H9 (cell line): Measurements from ENCODE around the gene KRT35. TPM values are rescaled to one million over a fixed set of nuclear protein-coding genes. Genes with fewer than 3 reads are reported as not detected.

Experiments used
- DNase-seq: peaks from one replicate; pipeline ENCODE4 v3.0.0-alpha.2; 2017
- H2AFZ ChIP-seq: one replicate; pipeline ENCODE4 v1.6.1; 2013; ENCODE audit warnings: mild to moderate bottlenecking, low read length, control low read depth, moderate library complexity
- H2AK5ac ChIP-seq: 2 replicates; pipeline ENCODE4 v1.6.1; 2013; ENCODE audit warnings: low read length, control low read depth, mixed read lengths; ENCODE audit not compliant: insufficient read length
- H2BK120ac ChIP-seq: one replicate; pipeline ENCODE4 v1.6.1; 2013; ENCODE audit warnings: low read depth, mild to moderate bottlenecking, low read length, control low read depth, inconsistent platforms; ENCODE audit not compliant: poor library complexity, severe bottlenecking
- H2BK12ac ChIP-seq: 2 replicates; pipeline ENCODE4 v1.6.1; 2013; ENCODE audit warnings: low read length, control low read depth, mixed read lengths, low read depth; ENCODE audit not compliant: insufficient read length
- H2BK15ac ChIP-seq: 2 replicates; pipeline ENCODE4 v1.6.1; 2013; ENCODE audit warnings: low read depth, low read length, control low read depth
- H2BK20ac ChIP-seq: one replicate; pipeline ENCODE4 v1.6.1; 2013; ENCODE audit warnings: low read depth, mild to moderate bottlenecking, low read length, control low read depth, inconsistent platforms; ENCODE audit not compliant: poor library complexity, severe bottlenecking
- H2BK5ac ChIP-seq: 2 replicates; pipeline ENCODE4 v1.6.1; 2013; ENCODE audit warnings: low read length, control low read depth, mixed read lengths; ENCODE audit not compliant: insufficient read length
- H3K14ac ChIP-seq: 2 replicates; pipeline ENCODE4 v1.6.1; 2013; ENCODE audit warnings: low read length, control low read depth; ENCODE audit not compliant: insufficient read depth
- H3K18ac ChIP-seq: 2 replicates; pipeline ENCODE4 v1.6.1; 2013; ENCODE audit warnings: low read depth, mild to moderate bottlenecking, mixed read lengths, low read length, control low read depth; ENCODE audit not compliant: insufficient read length
- H3K23ac ChIP-seq: 2 replicates; pipeline ENCODE4 v1.6.1; 2013; ENCODE audit warnings: low read length, control low read depth, mixed read lengths, low read depth; ENCODE audit not compliant: insufficient read length
- H3K23me2 ChIP-seq: 2 replicates; pipeline ENCODE4 v1.6.1; 2013; ENCODE audit warnings: low read depth, mild to moderate bottlenecking, mixed read lengths, low read length, control low read depth; ENCODE audit not compliant: insufficient read length, poor library complexity, severe bottlenecking
- H3K27ac ChIP-seq: 2 replicates; pipeline ENCODE4 v1.5.1; 2013; ENCODE audit warnings: low read length, control low read depth, mixed read lengths, low read depth; ENCODE audit not compliant: insufficient read length
- H3K27me3 ChIP-seq: 2 replicates; pipeline ENCODE4 v1.6.1; 2013; ENCODE audit warnings: low read length, control low read depth, inconsistent platforms; ENCODE audit not compliant: insufficient read depth
- H3K4ac ChIP-seq: 2 replicates; pipeline ENCODE4 v1.6.1; 2013; ENCODE audit warnings: low read depth, mild to moderate bottlenecking, control low read depth, inconsistent platforms, low read length, moderate library complexity
- H3K4me1 ChIP-seq: 2 replicates; pipeline ENCODE4 v1.6.1; 2013; ENCODE audit warnings: low read length, control low read depth, inconsistent platforms; ENCODE audit not compliant: insufficient read depth
- H3K4me2 ChIP-seq: 2 replicates; pipeline ENCODE4 v1.6.1; 2013; ENCODE audit warnings: low read length, control low read depth, mixed read lengths; ENCODE audit not compliant: insufficient read length, insufficient read depth
- H3K56ac ChIP-seq: 2 replicates; pipeline ENCODE4 v1.6.1; 2013; ENCODE audit warnings: low read depth, mild to moderate bottlenecking, mixed read lengths, low read length, control low read depth; ENCODE audit not compliant: insufficient read length
- H3K79me1 ChIP-seq: 2 replicates; pipeline ENCODE4 v1.6.1; 2013; ENCODE audit warnings: low read depth, mild to moderate bottlenecking, moderate library complexity, low read length, control low read depth, inconsistent platforms; ENCODE audit not compliant: insufficient read depth, poor library complexity, severe bottlenecking
- H3K79me2 ChIP-seq: 2 replicates; pipeline ENCODE4 v1.6.1; 2013; ENCODE audit warnings: low read length, control low read depth, inconsistent platforms; ENCODE audit not compliant: insufficient read depth
- H3K9ac ChIP-seq: 2 replicates; pipeline ENCODE4 v1.6.1; 2013; ENCODE audit warnings: low read length, control low read depth, mixed read lengths; ENCODE audit not compliant: insufficient read length; ENCODE audit errors: extremely low read depth
- H3K9me3 ChIP-seq: one replicate; pipeline ENCODE4 v1.6.1; 2013; ENCODE audit warnings: low read depth, low read length, inconsistent platforms; ENCODE audit not compliant: control insufficient read depth
- H3T11ph ChIP-seq: one replicate; pipeline ENCODE4 v1.6.1; 2013; ENCODE audit warnings: mild to moderate bottlenecking, low read length, control low read depth, inconsistent platforms
- H4K20me1 ChIP-seq: one replicate; pipeline ENCODE4 v1.6.1; 2013; ENCODE audit not compliant: control insufficient read depth, insufficient read length, insufficient read depth
- H4K5ac ChIP-seq: 2 replicates; pipeline ENCODE4 v1.6.1; 2013; ENCODE audit warnings: low read depth, mild to moderate bottlenecking, mixed read lengths, low read length, control low read depth; ENCODE audit not compliant: insufficient read length
- H4K8ac ChIP-seq: replicated peaks from 2 replicates; pipeline ENCODE4 v1.6.1; 2013; ENCODE audit warnings: low read length, control low read depth, mixed read lengths, low read depth; ENCODE audit not compliant: insufficient read length
- H4K91ac ChIP-seq: 2 replicates; pipeline ENCODE4 v1.6.1; 2013; ENCODE audit warnings: low read depth, mild to moderate bottlenecking, moderate library complexity, mixed read lengths, low read length, control low read depth; ENCODE audit not compliant: insufficient read length
- H3K27ac Mint-ChIP-seq, 3 experiments: 2 replicates in 2 of 3; 3 replicates in 1 of 3; pipeline ENCODE4 v1.8.0; 2020 to 2021; ENCODE audit warnings: mixed read lengths in 3 of 3, mild to moderate bottlenecking in 1 of 3, moderate library complexity in 1 of 3
- H3K27me3 Mint-ChIP-seq: 2 replicates; pipeline ENCODE4 v1.8.0; 2021; ENCODE audit warnings: low read depth, mild to moderate bottlenecking, moderate library complexity, mixed read lengths
- H3K36me3 Mint-ChIP-seq, 3 experiments: 2 replicates in 2 of 3; 3 replicates in 1 of 3; pipeline ENCODE4 v1.8.0; 2020 to 2021; ENCODE audit warnings: low read depth in 3 of 3, mixed read lengths in 3 of 3; ENCODE audit not compliant: insufficient read depth in 1 of 3
- H3K4me1 Mint-ChIP-seq, 2 experiments: 2 replicates each; pipeline ENCODE4 v1.8.0; 2020; ENCODE audit warnings: mixed read lengths in 2 of 2
- H3K4me3 Mint-ChIP-seq, 2 experiments: 2 replicates in 1 of 2; 3 replicates in 1 of 2; pipeline ENCODE4 v1.8.0; 2020 to 2021; ENCODE audit warnings: mild to moderate bottlenecking in 2 of 2, mixed read lengths in 2 of 2, moderate library complexity in 1 of 2
- H3K9me3 Mint-ChIP-seq, 2 experiments: 2 replicates in 1 of 2; 3 replicates in 1 of 2; pipeline ENCODE4 v1.8.0; 2020; ENCODE audit warnings: mild to moderate bottlenecking in 2 of 2, mixed read lengths in 2 of 2, moderate library complexity in 1 of 2
- WGBS: extraction: QIAGEN DNeasy Blood & Tissue Kit; methylation state at CpG from one replicate; pipeline ENCODE4 v1.1.7; 2013; ENCODE audit warnings: missing lambda C conversion rate, low lambda C conversion rate, mixed read lengths; ENCODE audit not compliant: insufficient read length; ENCODE audit errors: extremely low coverage; 5-methylcytosine and 5-hydroxymethylcytosine counted together
- total RNA-seq: library from RNA; stranded (reverse); gene quantifications from 2 replicates; pipeline ENCODE4 v1.2.1, GENCODE V29; 2021
- TF ChIP-seq, protein P1 (sequence below): fragments of 200-600 bp; sonication (generic); conservative IDR thresholded peaks from 3 replicates; pipeline ENCODE4 v1.8.0; 2021; ENCODE audit warnings: antibody characterized with exemption, mild to moderate bottlenecking

Gene KRT35
- total RNA-seq, 1 experiment from 2014 or later = not detected

DNA sequence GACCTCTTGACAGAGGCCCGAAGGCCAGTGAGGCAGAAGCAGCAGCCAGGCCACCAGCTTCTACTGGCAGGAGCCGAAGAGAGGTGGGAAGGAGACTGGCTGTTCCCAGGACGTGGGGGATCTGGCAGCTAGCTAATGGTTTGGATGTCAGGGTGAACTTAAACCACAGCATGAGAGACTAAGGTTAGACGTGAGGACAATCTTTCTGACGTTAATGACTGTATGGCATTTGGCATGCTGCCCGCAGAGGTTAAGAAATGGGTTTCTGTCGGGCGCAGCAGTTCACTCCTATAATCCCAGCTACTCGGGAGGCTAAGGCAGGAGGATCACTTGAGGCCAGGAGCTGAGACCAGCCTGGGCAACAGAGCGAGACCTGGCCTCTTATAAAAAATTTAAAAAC is 30.8 kb upstream of the KRT35 start:
- Histone ChIP-seq H2BK20ac (no peak overlapping the region), H3K14ac (no peak overlapping the region), H2BK5ac (no peak overlapping the region), H3K23ac (no peak overlapping the region), H3K56ac (no peak overlapping the region), H2AFZ (no peak overlapping the region), H4K5ac (no peak overlapping the region), H3K4ac (no peak overlapping the region), H2AK5ac (no peak overlapping the region), H3K79me2 (no peaks in the 10 kb centered on the region), H4K20me1 (no peaks in the 10 kb centered on the region), H3K27ac (no peak overlapping the region), H3K18ac (no peak overlapping the region), H3K9me3 (no peaks in the 10 kb centered on the region), H3K4me1 (0 out of 2 replicates have a peak, but pooled peaks cover 3% of the 10 kb centered on the region), H4K91ac (no peak overlapping the region), H4K8ac (no peak overlapping the region), H3K9ac (no peak overlapping the region), H2BK12ac (no peak overlapping the region), H3T11ph (no peak overlapping the region), H3K4me2 (no peak overlapping the region), H2BK15ac (no peak overlapping the region), H3K23me2 (no peaks in the 10 kb centered on the region), H3K79me1 (no peaks in the 10 kb centered on the region), H3K27me3 (no peaks in the 10 kb centered on the region), H2BK120ac (no peak overlapping the region)
- H3K36me3 Mint-ChIP-seq = no peaks in the 10 kb centered on the region
- no peak overlapping the region for H3K4me3 Mint-ChIP-seq
- no peaks in the 10 kb centered on the region; the same call in 1 of the 2 replicates for H3K27me3 Mint-ChIP-seq
- H3K9me3 Mint-ChIP-seq = no peaks in the 10 kb centered on the region; a peak in 1 of 5 replicates
- H3K4me1 Mint-ChIP-seq = peaks cover 25 to 26% of the 10 kb centered on the region in 2 experiments
- H3K27ac Mint-ChIP-seq = no peak overlapping the region
- DNase-seq = no peak
- WGBS = no CpG with 5 or more reads among the region's 10 CpGs
- TF ChIP-seq, protein P1, sequence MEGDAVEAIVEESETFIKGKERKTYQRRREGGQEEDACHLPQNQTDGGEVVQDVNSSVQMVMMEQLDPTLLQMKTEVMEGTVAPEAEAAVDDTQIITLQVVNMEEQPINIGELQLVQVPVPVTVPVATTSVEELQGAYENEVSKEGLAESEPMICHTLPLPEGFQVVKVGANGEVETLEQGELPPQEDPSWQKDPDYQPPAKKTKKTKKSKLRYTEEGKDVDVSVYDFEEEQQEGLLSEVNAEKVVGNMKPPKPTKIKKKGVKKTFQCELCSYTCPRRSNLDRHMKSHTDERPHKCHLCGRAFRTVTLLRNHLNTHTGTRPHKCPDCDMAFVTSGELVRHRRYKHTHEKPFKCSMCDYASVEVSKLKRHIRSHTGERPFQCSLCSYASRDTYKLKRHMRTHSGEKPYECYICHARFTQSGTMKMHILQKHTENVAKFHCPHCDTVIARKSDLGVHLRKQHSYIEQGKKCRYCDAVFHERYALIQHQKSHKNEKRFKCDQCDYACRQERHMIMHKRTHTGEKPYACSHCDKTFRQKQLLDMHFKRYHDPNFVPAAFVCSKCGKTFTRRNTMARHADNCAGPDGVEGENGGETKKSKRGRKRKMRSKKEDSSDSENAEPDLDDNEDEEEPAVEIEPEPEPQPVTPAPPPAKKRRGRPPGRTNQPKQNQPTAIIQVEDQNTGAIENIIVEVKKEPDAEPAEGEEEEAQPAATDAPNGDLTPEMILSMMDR = no peak
